ENCODE measurements around the gene MADCAM1.

Gene MADCAM1

GRCh38 chr19:543910-544608 is 47.8 kb downstream of the MADCAM1 start, which contains the start of gene GZMM:
Gene GZMM (plus strand): TSS chr19:544053. CDS start chr19:544072, 19 bp downstream.
- no peak for DNase-seq (ENCODE audit: low spot score)
- in situ Hi-C loops (cut with MboI; ENCODE audit: low pct_unique_long_range_greater_than_20kb, low sequenced_read_pairs, unreplicated experiment): no loop called here
- TF ChIP-seq CTCF (IDR thresholded peaks at IDR 0.05; ENCODE audit: extremely low read depth, insufficient read depth, missing control alignments): no peak

- in situ Hi-C loops (cut with MboI; ENCODE audit: low pct_unique_long_range_greater_than_20kb, low sequenced_read_pairs, unreplicated experiment): no loop called here
These were observed 50.8 kb downstream of the MADCAM1 start for GRCh38 chr19:547117-547516.

GRCh38 chr19:547836-548720 is 51.8 kb downstream of the MADCAM1 start:
- no peak for DNase-seq (ENCODE audit: low spot score)
- in situ Hi-C loops (cut with MboI; ENCODE audit: low pct_unique_long_range_greater_than_20kb, low sequenced_read_pairs, unreplicated experiment): no loop called here
- TF ChIP-seq CTCF (IDR thresholded peaks at IDR 0.05; ENCODE audit: extremely low read depth, insufficient read depth, missing control alignments): no peak

More at GRCh38 chr19:547117-547516, 50.8 kb downstream of the MADCAM1 start:
- no peak for TF ChIP-seq CTCF (IDR thresholded peaks at IDR 0.05; ENCODE audit: extremely low read depth, insufficient read depth, missing control alignments)
- no peak for DNase-seq (ENCODE audit: low spot score)

- in situ Hi-C loops (cut with MboI; ENCODE audit: low pct_unique_long_range_greater_than_20kb, low sequenced_read_pairs, unreplicated experiment): no loop called here
- TF ChIP-seq CTCF (IDR thresholded peaks at IDR 0.05; ENCODE audit: extremely low read depth, insufficient read depth, missing control alignments): no peak
- no peak for DNase-seq (ENCODE audit: low spot score)
These were observed 52.9 kb downstream of the MADCAM1 start for GRCh38 chr19:548886-549830.

- no peak for TF ChIP-seq CTCF (IDR thresholded peaks at IDR 0.05; ENCODE audit: extremely low read depth, insufficient read depth, missing control alignments)
- no peak for DNase-seq (ENCODE audit: low spot score)
- in situ Hi-C loops (cut with MboI; ENCODE audit: low pct_unique_long_range_greater_than_20kb, low sequenced_read_pairs, unreplicated experiment): no loop called here
These were observed 58.5 kb downstream of the MADCAM1 start for GRCh38 chr19:554817-555216.
